Adipose tissue (tissue), 3 donors: ENCODE data around the gene ZFP36. TPM values are rescaled to one million over a fixed set of nuclear protein-coding genes. Genes with fewer than 3 reads are reported as not detected.
A peak's percentile ranks its signal among the peaks of the same experiment; 100 is the strongest.
"Not testable (repeated sequence)": the region's sequence is repeated elsewhere in the genome, so short reads cannot be mapped to it uniquely, and the experiment has no call there.

Experiments used
- H3K27ac ChIP-seq: one replicate; pipeline ENCODE4 v1.5.1; 2013; ENCODE audit warnings: low read depth, low read length
- WGBS, 3 donors: extraction: QIAGEN DNeasy Blood & Tissue Kit; methylation state at CpG; one replicate each; pipeline ENCODE4 v1.1.7; 2013; 5-methylcytosine and 5-hydroxymethylcytosine counted together
- polyA plus RNA-seq, 3 donors: library from polyadenylated mRNA; stranded (reverse); fragments of 200-250 nt; gene quantifications; one replicate each; pipeline ENCODE4 v1.2.3, GENCODE V29; 2013
- donor health status: healthy with polysubstance abuse.
- donor health status: Bipolar disorder and iron deficiency.
- donor health status: healthy.

ZFP36 gene
- polyA plus RNA-seq, 3 donors = 80.2 to 1,764 (median 1,356) TPM

DNA sequence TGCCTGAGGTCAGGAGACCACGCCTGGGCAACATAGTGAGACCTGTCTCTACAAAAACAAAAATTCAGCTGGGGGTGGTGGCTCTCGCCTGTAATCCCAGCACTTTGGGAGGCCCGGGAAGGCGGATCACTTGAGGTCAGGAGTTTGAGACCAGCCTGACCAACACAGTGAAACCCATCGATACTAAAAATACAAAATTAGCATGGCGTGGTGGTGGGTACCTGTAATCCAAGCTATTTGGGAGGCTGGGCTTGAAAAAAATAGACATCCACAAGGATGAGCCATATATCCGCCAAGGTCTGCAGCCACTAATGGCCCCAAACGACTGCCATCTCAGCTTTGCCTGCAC, 26.0 kb downstream of the ZFP36 start:
- H3K27ac ChIP-seq = no peak overlapping the region
- 86 to 97% (median 96%) methylated on average over 8 of the region's 8 CpGs for WGBS, 3 donors

DNA sequence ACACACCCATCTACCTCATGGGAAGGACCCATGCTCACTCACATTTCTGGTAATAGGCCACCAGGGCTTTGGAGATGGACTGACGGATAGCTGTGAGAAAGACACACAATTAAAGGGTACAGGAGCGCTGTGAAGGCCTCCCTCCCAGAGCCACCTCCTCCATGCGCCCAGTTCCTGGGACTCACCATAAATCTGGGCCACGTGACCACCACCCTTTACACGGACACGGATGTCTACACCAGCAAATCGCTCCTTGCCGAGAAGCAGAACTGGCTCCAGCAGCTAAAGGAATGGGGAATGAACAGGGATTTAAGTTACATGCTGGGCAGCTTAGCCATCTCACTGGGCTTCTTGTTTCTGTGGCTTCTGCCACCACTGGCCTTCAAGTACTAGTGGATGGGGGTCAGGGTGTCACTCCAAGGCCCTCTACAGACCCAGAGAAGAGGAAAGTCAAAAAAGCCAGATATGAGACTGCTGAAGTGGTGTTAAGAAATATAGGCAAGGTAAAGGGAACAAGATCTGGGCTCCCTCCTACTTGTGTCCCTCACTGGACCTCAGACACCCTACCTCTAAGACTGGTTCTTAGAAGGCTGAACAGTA, 26.9 kb downstream of the ZFP36 start:
- H3K27ac ChIP-seq = no peak overlapping the region
- WGBS, 3 donors = 94 to 96% (median 95%) methylated on average over 8 of the region's 8 CpGs

DNA sequence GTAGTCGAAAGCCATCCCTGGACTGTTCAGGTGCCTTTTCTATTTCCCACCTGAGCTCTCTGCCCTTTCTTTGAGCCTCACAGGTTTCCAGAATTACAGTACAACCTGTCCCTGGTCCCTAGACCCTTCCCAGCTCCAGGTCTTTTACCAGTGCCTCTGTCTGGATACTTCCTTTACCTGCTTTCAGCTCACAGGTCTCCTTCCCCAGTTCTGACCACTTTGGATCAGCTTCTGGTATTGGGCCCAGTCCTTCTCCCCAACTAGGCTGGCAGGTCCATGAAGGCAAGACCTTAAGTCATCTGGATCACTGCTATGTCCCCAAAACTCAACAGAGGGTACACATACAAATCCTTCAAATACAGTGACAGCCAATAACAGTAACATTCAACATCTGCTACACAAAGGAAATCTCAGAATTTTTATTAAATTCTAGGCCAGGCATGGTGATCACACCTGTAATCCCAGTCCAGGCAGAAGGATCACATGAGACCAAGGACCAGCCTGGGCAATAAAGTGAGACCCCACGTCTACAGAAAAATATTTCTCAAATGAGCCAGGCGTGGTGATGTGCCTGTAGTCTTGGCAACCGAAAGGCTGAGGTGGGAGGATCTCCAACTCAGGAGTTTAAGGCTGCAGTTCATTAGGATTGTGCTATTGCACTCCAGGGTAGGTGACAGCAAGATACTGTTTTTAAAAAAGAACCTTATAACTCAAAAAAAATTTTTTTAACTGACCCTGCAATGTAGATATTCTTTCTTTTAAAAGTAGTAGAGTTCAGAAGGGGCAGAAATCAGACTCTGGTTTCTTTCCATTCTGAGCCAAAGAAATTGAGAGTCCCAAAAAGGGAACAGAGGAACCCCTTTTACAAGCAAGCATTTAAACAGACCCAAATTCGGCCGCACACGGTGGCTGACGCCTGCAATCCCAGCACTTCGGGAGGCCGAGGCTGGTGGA, 27.8 kb downstream of the ZFP36 start:
- H3K27ac ChIP-seq = no peak overlapping the region
- WGBS, 3 donors = 48 to 58% (median 49%) methylated on average over 10 of the region's 10 CpGs

DNA sequence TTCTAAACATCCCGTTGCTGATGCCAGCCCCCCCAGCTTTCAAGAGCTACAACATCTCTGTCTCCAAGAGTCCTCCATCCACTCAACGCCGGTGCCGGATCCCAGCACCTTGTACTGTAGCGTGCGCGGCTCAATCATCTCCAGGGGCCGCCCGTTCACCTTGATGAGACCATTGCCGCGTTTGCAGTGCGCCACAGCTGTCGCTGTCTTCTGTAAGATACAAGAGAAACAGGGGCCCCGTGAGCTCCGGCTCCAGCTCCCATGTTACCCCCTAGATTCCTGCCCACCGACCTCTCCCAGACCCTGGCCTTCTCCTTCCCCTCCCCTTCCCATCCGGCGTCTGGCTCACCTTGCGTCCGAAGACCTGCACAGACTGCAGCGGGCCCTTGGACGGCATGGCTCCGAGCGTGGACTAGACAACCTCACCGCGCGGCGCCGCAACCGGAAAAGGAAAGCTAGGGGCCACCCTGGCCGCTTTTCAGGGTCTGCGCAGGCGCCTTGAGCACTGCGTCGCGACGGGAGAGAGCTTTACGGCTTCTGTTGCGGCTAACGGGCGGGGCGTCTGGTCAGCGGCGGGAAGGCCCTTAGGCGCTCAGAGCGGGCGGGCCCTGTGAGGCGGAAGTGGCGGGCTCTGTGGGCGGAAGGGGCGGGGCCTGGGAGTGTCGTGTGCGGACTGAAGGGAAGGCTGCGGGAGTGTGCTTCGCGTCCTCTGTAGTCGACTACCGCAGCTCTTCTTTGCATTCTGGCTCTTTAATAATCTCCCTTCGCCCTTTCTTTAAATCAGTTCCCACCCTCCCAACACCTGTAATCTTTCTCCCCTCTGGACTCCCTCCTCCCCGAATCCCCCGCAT, 29.1 kb downstream of the ZFP36 start, which contains the start of gene RPS16:
Gene RPS16 (minus strand): TSS at position 451 of the 851 bp plus-strand sequence. CDS start 54 bp downstream, at position 397.
- 0 to 1% (median 0%) methylated on average over 56 to 61 of the region's 61 CpGs for WGBS, 3 donors

DNA sequence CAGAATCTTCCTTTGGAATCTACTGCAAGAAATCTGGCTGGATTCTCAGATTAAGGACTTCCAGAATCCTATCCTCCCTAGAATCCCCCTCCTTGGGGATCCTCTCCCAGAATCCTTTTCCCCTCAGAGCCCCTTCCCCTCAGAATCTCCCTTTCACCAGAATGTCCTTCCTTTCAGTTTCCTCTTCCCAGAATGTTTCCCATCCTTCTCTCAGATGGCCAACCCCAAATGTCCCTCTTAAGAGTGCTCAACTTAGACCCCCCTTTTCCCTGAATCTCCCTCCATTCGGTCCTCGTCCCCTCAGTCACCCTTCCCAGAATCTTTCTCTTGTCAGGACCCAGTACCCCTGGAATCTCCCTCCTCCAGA, 29.7 kb downstream of the ZFP36 start:
- 0 to 4% (median 3%) methylated on average over 2 of the region's 2 CpGs for WGBS, 3 donors

More for the DNA sequence above, 29.1 kb downstream of the ZFP36 start, which contains the start of gene RPS16:
- H3K27ac ChIP-seq = peak within 1 kb of the TSS; percentile 69

DNA sequence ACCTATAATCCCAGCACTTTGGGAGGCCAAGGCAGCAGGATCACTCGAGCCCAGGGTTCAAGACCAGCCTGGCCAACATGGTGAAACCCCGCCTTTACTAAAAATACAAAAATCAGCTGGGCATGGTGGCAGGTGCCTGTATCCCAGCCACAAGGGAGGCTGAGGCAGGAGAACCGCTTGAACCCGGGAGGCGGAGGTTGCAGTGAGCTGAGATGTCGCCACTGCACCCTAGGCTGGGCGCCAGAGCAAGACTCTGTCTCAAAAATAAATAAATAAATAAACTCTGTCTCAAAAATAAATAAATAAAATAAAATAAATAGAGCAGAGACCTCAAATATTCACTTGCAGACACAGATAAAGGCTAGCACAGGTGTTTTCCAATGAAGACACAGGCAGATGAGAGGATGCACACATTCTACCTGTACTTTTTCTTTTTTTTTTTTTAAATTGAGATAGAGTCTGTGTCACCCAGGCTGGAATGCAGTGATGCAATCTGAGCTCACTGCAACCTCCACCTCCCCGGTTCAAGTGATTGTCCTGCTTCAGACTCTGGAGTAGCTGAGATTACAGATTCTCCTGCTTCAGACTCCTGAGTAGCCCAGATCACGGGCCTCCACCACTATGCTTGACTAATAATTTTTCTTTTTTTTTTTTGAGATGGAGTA, 31.8 kb downstream of the ZFP36 start:
- WGBS, 3 donors = 76 to 86% (median 86%) methylated on average over 9 of the region's 9 CpGs
- H3K27ac ChIP-seq = no peak overlapping the region

More for the DNA sequence above, 29.7 kb downstream of the ZFP36 start:
- no peak overlapping the region for H3K27ac ChIP-seq

DNA sequence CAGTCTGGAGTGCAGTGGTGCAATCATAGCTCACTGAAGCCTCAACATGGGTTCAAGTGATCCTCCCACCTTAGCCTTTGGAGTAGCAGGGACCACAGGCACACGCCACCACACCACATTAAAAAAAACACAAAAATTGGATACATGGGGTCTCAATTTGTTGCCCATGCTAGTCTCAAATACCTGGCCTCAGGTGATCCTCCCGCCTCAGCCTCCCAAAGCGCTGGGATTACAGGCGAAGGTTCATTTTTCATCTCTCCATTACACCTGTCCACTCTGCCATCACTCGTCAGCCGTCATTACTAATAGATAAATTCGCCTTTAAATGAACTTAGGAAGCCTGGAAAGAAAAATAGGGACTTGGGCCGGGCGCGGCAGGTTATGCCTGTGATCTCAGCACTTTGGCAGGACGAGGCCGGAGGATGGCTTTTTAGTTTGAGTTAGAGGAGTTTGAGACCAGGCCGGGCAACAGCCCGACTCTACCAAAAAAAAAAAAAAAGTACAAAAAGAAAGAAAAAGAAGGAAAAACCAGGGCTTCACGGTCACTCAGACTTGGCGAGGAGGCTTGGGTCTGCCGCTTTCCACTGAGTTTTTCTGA, 38.0 kb downstream of the ZFP36 start:
- peak overlapping the region; percentile 45 for H3K27ac ChIP-seq
- 3 to 5% (median 4%) methylated on average over 17 of the region's 17 CpGs for WGBS, 3 donors

DNA sequence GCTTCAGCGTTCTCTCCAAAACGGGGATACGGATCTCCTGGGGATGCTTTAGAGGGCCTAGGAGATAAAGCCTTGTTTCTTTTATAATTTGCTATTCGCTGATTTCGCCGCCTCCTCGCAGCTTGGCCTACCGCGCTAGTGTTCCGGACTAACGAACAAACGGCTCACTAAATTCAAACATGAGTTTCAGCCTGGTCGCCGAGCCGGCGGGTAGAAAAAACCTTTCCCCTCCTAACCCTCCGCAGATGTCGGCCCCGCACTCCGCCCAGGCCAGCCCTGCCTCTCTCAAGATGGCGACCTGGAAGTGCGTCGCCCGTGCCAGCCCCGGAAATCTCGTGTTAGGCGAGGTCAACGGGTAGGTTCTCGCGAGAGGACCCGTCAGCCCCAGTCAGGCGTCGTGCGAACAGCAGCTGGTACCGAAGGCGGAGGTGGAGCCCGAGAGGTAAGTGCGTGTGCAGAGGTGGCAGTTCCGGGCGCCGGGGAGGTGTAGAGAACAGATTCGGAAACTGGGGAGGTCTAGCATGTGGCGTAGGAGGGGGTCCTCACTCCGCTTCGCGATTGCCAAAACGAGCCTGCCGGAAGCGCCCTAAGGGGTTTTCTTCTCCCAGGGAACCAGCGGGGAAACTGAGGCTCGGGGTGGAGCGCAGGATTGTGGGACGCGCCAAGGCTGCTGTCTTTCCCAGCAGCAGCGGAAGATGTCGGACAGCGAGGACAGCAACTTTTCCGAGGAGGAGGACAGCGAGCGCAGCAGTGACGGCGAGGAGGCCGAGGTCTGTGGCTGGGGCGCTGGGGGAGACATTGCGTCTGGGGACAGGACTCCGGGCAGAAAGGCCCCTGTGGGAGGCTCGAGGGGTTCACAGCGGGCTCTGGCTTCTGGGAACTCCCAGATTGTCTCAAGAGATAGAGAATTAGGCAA, 38.8 kb downstream of the ZFP36 start, which contains the start of gene SUPT5H:
Gene SUPT5H (plus strand): TSS at position 387 of the 916 bp plus-strand sequence. CDS start 309 bp downstream, at position 696.
- WGBS, 3 donors = 0 to 1% (median 1%) methylated on average over 68 of the region's 68 CpGs
- H3K27ac ChIP-seq = peak within 1 kb of the TSS; percentile 45

DNA sequence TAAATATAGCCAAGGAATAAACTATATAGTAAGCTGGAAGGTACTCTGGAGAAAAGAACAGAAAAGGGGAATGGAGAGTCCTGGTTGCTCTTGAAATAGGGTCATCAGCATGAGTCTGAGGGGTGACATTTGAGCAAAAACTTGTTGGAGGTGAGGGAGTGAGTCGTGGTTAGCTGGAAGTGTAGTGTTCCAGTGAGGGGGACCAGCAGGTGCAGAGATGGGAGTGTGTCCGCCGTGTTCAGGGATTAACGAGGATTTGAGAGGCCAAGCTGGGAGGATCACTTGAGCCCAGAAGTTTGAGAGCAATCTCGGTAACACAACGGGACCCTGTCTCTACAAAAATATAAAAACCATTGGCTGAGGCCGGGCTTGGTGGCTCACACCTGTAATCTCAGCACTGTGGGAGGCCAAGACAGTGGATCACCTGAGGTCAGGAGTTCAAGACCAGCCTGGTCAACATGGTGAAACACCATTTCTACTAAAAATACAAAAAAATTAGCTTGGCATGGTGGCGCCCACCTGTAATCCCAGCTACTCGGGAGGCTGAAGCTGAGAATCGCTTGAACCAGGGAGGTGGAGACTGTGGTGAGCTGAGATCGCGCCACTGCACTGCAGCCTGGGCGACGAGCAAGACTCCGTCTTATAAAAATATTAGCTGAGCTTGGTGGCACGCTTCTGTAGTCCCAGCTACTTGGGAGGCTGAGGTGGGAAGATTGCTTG, 39.9 kb downstream of the ZFP36 start:
- H3K27ac ChIP-seq = no peak overlapping the region
- 75 to 88% (median 86%) methylated on average over 16 of the region's 16 CpGs for WGBS, 3 donors

DNA sequence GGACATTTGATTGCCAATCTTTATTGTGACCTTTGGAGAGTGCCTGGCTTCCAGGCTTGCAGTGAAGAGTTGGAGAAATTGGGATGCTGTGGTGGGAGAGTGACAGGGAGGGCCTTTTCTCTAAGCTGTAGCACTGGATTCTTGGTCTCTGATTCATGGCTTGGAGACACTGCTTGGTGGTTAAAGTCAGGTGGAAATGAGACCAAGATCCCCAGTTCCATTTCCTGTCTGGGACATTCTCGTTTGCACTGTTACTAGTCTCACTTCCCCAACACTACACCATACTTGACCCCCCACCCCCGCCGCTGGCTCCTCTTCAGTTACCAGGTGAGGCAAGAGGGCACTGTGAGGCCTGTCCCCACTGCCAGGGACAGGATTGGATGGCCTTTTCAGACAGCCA, 41.6 kb downstream of the ZFP36 start:
- WGBS, 3 donors = 49 to 83% (median 56%) methylated on average over 3 of the region's 3 CpGs

DNA sequence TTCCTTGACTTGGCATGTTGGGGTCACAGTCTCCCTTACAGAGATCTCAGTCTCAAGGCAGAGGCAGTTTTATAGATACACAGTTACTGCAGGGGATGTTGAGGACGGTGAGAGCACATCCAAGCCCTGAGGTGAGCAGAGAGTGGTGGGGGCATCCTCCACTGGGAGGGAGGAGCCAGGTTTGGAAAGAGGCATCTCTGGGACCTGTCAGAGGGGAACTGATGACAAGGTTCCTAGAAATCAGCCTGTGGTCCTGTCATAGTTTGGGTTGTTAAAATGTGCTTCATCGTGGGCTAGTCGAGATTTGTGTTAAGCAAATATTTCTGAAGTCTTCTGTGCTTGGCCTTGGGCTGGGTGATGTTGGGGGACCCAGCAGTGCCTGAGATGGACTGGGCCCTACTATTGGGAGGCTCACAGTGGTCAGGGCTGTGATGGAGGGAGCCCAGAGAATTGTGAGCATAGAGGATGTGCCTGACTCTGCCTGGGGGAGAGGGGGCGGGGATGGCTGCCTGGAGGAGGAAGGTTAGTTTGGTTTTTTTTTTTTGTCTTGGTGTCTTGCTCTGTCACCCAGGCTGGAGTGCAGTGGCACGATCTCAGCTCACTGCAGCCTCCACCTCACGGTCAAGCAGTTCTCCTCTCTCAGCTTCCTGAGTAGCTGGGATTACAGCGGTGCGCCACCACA, 42.6 kb downstream of the ZFP36 start:
- 73 to 85% (median 77%) methylated on average over 8 of the region's 8 CpGs for WGBS, 3 donors
- H3K27ac ChIP-seq = no peak overlapping the region

More for the DNA sequence above, 41.6 kb downstream of the ZFP36 start:
- no peak overlapping the region for H3K27ac ChIP-seq

DNA sequence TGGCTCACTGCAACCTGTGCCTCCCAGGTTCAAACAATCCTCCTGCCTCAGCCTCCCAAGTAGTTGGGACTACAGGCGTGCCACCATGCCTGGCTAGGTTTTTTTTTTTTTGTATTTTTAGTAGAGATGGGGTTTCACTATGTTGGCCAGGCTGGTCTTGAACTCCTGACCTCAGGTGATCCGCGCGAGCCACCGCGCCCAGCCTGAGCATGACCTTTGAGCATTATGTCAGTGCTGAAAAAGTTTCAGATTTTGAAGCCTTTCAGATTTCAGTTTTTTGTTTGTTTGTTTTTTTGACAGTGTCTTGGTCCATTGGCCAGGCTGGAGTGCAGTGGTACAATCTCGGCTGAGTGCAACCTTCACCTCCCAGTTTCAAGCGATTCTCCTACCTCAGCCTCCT, 44.6 kb downstream of the ZFP36 start:
- 93 to 99% (median 95%) methylated on average over 8 of the region's 8 CpGs for WGBS, 3 donors
- H3K27ac ChIP-seq = not testable (repeated sequence)
